Measurements from ENCODE around the gene GNPAT.

DNA sequence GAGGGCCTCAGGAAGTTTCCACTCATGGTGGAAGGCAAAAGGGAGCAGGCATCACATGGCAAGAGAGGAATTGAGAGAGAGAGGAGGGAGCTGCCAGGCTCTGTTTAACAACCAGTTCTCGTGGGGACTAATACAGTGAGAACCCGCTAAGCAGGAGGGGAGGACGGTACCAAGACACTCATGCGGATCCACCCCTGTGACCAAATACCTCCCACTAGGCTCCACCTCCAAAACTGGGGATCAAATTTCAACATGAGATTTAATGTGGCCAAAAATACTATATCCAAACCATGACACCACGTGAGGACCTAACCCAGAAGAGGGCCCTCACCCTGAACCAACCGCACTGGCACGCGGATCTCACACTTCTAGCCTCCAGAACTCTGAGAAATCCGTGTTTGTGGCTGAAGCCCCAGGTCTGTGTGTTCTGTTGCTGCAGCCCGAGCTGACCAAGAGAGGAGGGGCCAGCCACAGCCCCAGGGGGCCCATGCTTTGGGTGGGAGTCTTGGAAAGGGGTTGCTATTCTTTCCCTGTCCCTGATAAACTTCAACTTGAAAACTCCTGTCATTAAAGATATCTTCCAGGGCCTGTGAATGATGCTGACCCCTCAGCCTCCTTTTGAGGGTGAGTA, 47.2 kb upstream of the GNPAT start:
- TF ChIP-seq, protein P1, sequence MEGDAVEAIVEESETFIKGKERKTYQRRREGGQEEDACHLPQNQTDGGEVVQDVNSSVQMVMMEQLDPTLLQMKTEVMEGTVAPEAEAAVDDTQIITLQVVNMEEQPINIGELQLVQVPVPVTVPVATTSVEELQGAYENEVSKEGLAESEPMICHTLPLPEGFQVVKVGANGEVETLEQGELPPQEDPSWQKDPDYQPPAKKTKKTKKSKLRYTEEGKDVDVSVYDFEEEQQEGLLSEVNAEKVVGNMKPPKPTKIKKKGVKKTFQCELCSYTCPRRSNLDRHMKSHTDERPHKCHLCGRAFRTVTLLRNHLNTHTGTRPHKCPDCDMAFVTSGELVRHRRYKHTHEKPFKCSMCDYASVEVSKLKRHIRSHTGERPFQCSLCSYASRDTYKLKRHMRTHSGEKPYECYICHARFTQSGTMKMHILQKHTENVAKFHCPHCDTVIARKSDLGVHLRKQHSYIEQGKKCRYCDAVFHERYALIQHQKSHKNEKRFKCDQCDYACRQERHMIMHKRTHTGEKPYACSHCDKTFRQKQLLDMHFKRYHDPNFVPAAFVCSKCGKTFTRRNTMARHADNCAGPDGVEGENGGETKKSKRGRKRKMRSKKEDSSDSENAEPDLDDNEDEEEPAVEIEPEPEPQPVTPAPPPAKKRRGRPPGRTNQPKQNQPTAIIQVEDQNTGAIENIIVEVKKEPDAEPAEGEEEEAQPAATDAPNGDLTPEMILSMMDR (IDR thresholded peaks at IDR 0.05) = no peak
- TF ChIP-seq POLR2A (IDR thresholded peaks at IDR 0.05) = no peak
